Putamen (tissue), 1 donor: ENCODE data around the gene ACCS.
A peak's percentile ranks its signal among the peaks of the same experiment; 100 is the strongest.

Experiments
- DNase-seq: peaks from one replicate; pipeline ENCODE4 v3.0.0-alpha.2; 2016; ENCODE audit warnings: low spot score

The ACCS gene

GRCh38 chr11:44094260-44094868 lies 28.3 kb downstream of the ACCS start:
- DNase-seq = peak; percentile 85

GRCh38 chr11:44095506-44096359 lies 29.7 kb downstream of the ACCS start, which contains the start of gene EXT2:
EXT2 (plus strand) TSS chr11:44095678; CDS start chr11:44107713, 12,035 bp downstream.
- DNase-seq = peak; percentile 85

GRCh38 chr11:44096360-44097185 lies 30.5 kb downstream of the ACCS start:
- DNase-seq = no peak

DNA sequence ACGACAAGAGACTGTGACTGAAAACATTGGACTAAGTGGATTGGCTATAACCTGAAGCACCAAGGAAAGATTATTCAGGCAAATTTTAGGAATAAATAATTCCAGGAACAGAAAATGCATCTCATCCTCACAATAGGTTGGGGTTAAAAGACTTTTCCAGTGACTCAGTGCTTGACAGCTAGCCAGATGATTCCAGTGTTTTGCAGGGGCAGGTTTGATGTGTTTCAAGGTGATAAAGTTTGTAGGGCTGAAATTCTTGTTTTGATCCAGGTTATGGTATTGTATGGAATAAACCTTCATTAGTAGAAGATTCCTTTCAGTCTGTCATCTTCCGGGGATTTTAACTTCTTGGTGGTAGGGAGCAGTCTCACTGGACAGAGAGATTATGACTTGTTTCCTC lies 31.8 kb downstream of the ACCS start:
- DNase-seq = no peak

DNA sequence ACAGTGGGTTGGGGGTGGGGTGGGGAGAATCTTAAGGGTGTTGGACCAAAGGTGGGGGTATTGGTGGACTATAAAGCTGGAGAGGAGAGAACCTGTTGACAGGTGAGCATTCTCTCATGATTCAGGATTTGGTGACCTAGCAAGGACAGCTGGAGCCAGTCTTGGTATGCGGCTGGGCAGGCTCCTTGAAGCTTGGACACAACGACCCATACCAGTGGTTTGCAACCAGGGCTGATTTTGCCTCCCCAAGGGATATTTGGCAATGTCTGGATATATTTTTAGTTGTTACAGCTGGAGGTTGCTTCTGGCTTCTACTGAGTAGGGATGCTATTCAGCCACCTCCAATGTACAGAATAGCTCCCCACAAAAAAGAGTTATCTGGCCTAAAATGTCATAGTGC lies 35.0 kb downstream of the ACCS start:
- no peak for DNase-seq

- DNase-seq = no peak
These were observed 38.6 kb downstream of the ACCS start for GRCh38 chr11:44104481-44105294.

DNA sequence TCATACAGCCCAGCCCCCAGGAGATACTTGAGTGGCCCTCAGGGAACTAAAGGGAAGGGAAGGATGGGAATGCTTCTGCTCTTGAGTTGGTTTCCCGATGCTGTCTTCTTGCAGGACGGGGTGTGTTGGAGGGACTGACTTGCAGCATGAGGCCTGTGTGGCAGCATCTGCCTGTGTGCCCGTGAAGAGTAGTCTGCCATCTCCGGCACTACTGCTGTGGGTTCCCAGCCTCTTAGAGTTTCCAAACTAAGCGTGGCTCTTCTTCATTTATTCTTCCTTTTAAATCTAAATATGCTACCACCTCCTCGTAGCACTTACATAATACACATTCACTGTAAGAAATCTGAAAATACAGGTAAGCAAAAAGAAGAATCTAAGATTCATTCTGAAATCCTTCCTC lies 42.2 kb downstream of the ACCS start:
- no peak for DNase-seq

DNA sequence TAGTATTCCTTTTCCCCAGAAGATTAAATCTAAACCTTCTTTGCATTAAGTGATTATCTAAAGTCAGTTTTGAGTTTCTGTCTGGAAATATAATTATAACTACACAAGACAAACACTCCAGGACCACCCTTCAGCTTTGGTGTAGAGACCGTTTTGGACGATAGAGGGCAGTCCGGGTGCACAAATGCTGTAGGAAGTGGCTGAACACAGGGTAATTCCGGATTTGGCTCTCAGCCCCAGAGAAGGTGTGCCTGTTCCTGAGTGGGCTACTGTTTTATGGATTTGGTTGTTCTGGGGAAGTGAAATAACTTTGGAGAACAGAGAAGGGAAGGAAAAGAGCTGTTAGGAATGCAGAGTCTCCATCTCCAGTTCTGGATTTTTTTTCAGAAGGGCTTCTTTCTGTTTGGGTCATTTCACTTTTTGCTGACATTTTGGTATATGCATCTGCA lies 44.2 kb downstream of the ACCS start:
- DNase-seq = peak; percentile 36

- no peak for DNase-seq
These were observed 46.2 kb downstream of the ACCS start for GRCh38 chr11:44112091-44112821.

DNA sequence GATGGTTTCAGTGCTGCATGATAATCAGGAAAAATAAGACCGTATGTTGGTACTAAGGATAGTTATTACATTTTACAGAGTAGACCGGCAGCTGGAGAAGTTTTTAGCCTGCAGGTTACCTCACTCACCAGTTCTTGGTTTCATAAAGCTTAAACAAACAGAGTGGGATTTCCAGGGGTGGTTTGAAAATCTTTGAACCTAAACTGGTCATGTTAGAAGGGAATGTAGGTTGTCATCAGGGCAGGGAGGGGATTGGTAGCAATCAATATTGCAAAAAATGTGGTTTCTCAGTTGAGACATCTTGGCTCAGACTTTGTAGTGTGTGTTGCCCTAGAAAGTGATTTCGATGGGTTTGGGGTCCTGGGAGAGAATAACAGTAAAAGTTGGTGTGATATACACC lies 46.9 kb downstream of the ACCS start:
- no peak for DNase-seq

GRCh38 chr11:44113572-44113971 lies 47.5 kb downstream of the ACCS start:
- no peak for DNase-seq

- DNase-seq = no peak
These were observed 50.3 kb downstream of the ACCS start for GRCh38 chr11:44116234-44116830.

DNA sequence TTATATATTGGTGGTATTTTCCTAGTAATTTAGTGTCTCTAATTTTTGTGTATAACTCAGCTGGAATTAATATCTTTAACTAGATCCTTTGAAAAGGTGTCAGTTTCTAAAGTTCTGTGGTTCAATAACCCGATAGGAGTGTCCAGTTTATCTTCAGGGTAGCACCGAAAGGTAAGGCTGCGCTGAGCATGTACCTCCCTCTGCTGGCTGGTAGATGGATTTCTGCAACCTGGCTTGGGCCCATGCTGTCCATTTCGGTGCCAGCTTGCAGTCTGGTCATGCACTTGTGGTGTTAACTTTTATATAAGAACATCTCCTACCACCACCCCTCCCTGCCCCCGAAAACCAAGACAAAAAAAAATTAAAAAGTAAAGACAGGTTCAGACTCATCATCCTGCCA lies 54.1 kb downstream of the ACCS start:
- no peak for DNase-seq

- DNase-seq = no peak
These were observed 59.5 kb downstream of the ACCS start for GRCh38 chr11:44125598-44125997.

- no peak for DNase-seq
These were observed 60.2 kb downstream of the ACCS start for GRCh38 chr11:44126304-44126703.

- no peak for DNase-seq
These were observed 61.1 kb downstream of the ACCS start for GRCh38 chr11:44127130-44127529.

- no peak for DNase-seq
These were observed 62.7 kb downstream of the ACCS start for GRCh38 chr11:44128729-44129128.

GRCh38 chr11:44130751-44131150 lies 64.7 kb downstream of the ACCS start:
- no peak for DNase-seq

DNA sequence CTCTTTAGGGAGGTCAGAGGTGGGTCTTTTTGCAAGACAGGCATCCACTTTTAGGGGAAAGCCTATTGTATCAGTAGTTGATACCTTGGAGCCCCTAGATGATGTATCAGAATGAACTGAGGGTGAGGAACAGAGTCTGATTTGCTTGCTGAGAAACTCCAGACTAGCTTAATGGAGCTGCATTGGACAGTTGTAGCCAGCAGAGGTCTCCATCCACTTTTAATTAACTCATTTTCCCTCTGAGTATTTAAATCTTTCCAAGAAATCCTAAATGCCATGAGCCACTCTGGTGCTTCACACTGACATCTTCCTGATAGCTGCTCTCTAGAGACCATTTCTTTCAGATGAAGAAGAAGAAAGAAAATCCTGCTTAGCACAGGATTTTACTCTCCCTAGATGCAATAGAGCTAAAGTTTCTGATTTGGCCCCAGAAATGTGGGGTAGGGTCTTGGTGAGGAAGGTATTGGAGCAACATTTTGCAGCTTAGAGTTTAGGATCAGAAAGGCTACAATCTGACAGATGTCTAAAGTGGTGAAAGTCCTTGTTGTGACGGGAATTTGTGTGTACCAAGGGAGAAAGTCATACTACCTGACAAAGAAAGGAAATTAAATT lies 67.4 kb downstream of the ACCS start:
- DNase-seq = no peak
